DMS153 (cell line): Measurements from ENCODE around the gene GPR162.
A peak's percentile ranks its signal among the peaks of the same experiment; 100 is the strongest.
"Not testable (repeated sequence)": the region's sequence is repeated elsewhere in the genome, so short reads cannot be mapped to it uniquely, and the experiment has no call there.

Source experiments
- DNase-seq: peaks from one replicate; lab custom pipeline; 2025; lab: John Stamatoyannopoulos, UW

The GPR162 gene

GRCh38 chr12:6858799-6859198 is 37.2 kb downstream of the GPR162 start:
- no peak for DNase-seq

- DNase-seq = no peak
These were observed 38.5 kb downstream of the GPR162 start for GRCh38 chr12:6860116-6860515.

- no peak for DNase-seq
These were observed 39.3 kb downstream of the GPR162 start for GRCh38 chr12:6860942-6861341.

GRCh38 chr12:6861391-6861790 is 39.8 kb downstream of the GPR162 start:
- no peak for DNase-seq

- DNase-seq = no peak
These were observed 41.4 kb downstream of the GPR162 start for GRCh38 chr12:6863033-6863432.

- no peak for DNase-seq
These were observed 42.1 kb downstream of the GPR162 start for GRCh38 chr12:6863586-6864321.

GRCh38 chr12:6865307-6865706 is 43.7 kb downstream of the GPR162 start:
- DNase-seq = not testable (repeated sequence)

- no peak for DNase-seq
These were observed 44.7 kb downstream of the GPR162 start for GRCh38 chr12:6866163-6866919.

GRCh38 chr12:6866920-6867412 is 45.3 kb downstream of the GPR162 start:
- DNase-seq = no peak

GRCh38 chr12:6867413-6868210 is 46.0 kb downstream of the GPR162 start, which contains the start of gene TPI1:
Gene TPI1, plus strand, starts transcription at chr12:6867531. Its CDS starts 36 bp downstream, at chr12:6867567.
- peak; percentile 27 for DNase-seq

- no peak for DNase-seq
These were observed 46.8 kb downstream of the GPR162 start for GRCh38 chr12:6868211-6869048.

- DNase-seq = peak; percentile 52
These were observed 47.7 kb downstream of the GPR162 start for GRCh38 chr12:6869049-6870021.

GRCh38 chr12:6870304-6870703 is 48.7 kb downstream of the GPR162 start:
- DNase-seq = not testable (repeated sequence)

- peak; percentile 35 for DNase-seq
These were observed 49.7 kb downstream of the GPR162 start for GRCh38 chr12:6871052-6871957.

- DNase-seq = peak; percentile 40
These were observed 50.7 kb downstream of the GPR162 start for GRCh38 chr12:6872073-6873048.

- peak; percentile 93 for DNase-seq
These were observed 51.7 kb downstream of the GPR162 start, which contains the start of gene SPSB2 for GRCh38 chr12:6873094-6874014. Gene SPSB2, minus strand, starts transcription at chr12:6873303. Its CDS starts 402 bp downstream, at chr12:6872901.

GRCh38 chr12:6874015-6874368 is 52.4 kb downstream of the GPR162 start:
- not testable (repeated sequence) for DNase-seq
